HG03135 (cell line): ENCODE results near the gene MTCH2.
"Not testable (repeated sequence)": the region's sequence is repeated elsewhere in the genome, so short reads cannot be mapped to it uniquely, and the experiment has no call there.

ENCODE experiments used
- ATAC-seq: cut with Tn5 transposase; IDR thresholded peaks from one replicate; pipeline ENCODE4 v1.9.1; 2021; ENCODE audit warnings: mild to moderate bottlenecking, moderate library complexity; ENCODE audit not compliant: unreplicated experiment

Gene MTCH2

GRCh38 chr11:47640506-47640905 lies 1.9 kb downstream of the MTCH2 start:
- not testable (repeated sequence) for ATAC-seq

GRCh38 chr11:47636331-47636730 lies 6.0 kb downstream of the MTCH2 start:
- not testable (repeated sequence) for ATAC-seq

- ATAC-seq: no peak
Measured at GRCh38 chr11:47631473-47631872, 10.9 kb downstream of the MTCH2 start.

- no peak for ATAC-seq
Measured at GRCh38 chr11:47628026-47628425, 14.3 kb downstream of the MTCH2 start.

- ATAC-seq: no peak
Measured at GRCh38 chr11:47626234-47626633, 16.1 kb downstream of the MTCH2 start.

DNA sequence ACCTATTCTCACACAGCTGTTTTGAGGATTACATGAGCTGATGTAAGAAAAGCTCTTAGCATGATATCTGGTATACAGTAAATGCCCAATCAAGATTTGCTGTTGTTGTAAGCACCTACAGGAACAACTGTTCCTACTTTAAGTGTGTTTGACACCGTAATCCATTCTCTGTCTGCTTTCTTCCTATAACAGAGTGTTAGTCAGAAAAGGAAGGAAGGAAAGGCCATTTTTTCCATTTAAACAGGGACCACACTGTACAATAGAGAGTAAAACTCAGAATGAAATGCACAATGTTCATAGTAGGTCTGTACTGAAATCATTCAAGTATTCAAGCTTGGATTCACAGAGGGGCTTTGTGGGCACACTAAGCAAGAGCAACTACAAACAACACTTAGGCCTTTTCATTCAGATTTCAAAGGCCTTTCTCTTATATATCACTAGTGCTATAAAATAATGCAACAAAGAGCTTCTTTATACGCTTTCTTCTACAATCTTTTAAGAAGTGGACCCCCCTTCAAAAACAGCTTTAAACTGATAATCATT lies 21.5 kb downstream of the MTCH2 start:
- ATAC-seq: no peak

- ATAC-seq: no peak
Measured at GRCh38 chr11:47617417-47617809, 24.9 kb downstream of the MTCH2 start.

DNA sequence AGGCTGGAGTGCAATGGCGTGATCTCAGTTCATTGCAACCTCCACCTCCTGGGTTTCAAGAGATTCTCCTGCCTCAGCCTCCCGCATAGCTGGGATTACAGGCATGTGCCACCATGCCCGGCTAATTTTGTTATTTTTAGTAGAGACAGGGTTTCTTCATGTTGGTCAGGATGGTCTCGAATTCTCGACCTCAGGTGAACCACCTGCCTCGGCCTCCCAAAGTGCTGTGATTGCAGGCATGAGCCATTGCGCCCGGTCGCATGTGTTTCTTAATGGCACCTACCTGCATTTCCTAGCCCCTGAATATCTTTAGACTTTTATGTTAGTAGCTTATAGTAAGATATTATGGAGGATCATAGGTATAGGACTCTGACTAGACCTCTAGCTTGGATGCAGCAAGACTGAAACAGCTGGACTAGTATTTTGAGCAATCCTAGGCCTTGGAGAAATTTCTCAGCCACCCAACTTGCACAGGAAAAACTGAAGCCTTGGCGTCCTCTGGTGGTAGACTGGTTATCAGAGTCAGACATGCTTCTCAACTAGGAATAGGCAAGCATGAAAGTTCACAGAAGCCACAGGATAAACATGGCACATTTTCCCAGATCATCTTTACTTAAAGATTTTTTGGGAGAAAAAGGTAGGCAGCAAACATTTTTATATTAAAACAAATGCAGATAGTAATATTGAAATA lies 25.5 kb downstream of the MTCH2 start:
- ATAC-seq: no peak

DNA sequence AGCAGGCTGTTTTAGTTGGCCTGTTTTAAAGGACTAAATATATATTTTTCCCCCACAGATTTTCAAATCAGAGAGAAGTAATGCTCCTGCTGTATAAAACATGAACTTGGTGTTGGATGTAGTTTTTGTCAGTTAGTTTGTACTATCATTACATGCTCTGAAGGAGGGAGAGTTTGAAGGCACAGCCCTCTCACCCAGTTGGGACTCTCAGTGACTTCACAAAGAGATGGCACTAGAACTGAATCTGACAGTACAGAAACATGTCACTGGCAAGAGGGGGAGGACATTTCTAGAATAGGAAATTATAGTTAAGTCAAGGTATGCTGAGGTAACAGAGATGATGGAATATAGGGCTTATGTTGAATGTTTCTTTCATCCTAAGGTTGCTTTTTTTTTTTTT lies 27.1 kb downstream of the MTCH2 start:
- ATAC-seq: no peak

GRCh38 chr11:47611348-47611794 lies 31.0 kb downstream of the MTCH2 start:
- ATAC-seq: no peak

GRCh38 chr11:47609675-47610074 lies 32.7 kb downstream of the MTCH2 start:
- no peak for ATAC-seq

GRCh38 chr11:47607380-47607779 lies 35.0 kb downstream of the MTCH2 start:
- no peak for ATAC-seq

GRCh38 chr11:47606731-47607130 lies 35.6 kb downstream of the MTCH2 start:
- no peak for ATAC-seq

GRCh38 chr11:47605921-47606320 lies 36.4 kb downstream of the MTCH2 start:
- ATAC-seq: no peak

GRCh38 chr11:47603295-47603694 lies 39.1 kb downstream of the MTCH2 start:
- ATAC-seq: no peak

DNA sequence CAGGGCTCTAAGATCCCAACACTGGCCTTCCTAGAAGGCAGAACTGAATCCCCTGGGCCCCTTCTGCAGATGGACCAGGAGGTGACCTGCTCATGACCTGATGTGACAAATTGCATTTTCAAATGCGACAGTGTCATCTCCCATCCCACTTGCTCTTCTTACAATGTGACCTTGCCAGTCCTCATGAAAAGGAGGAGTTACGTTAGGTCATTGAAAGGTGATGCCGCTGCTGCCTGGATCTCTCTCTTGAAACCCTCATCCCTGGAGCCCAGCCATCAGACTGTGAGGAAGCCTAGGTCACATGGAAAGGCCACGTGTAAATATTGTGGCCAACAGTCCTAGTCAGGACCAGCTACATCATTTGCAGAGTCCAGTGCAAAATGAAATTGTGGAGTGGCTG lies 42.5 kb downstream of the MTCH2 start:
- no peak for ATAC-seq

GRCh38 chr11:47595967-47596366 lies 46.4 kb downstream of the MTCH2 start:
- no peak for ATAC-seq

- ATAC-seq: no peak
Measured at GRCh38 chr11:47595029-47595428, 47.3 kb downstream of the MTCH2 start.

DNA sequence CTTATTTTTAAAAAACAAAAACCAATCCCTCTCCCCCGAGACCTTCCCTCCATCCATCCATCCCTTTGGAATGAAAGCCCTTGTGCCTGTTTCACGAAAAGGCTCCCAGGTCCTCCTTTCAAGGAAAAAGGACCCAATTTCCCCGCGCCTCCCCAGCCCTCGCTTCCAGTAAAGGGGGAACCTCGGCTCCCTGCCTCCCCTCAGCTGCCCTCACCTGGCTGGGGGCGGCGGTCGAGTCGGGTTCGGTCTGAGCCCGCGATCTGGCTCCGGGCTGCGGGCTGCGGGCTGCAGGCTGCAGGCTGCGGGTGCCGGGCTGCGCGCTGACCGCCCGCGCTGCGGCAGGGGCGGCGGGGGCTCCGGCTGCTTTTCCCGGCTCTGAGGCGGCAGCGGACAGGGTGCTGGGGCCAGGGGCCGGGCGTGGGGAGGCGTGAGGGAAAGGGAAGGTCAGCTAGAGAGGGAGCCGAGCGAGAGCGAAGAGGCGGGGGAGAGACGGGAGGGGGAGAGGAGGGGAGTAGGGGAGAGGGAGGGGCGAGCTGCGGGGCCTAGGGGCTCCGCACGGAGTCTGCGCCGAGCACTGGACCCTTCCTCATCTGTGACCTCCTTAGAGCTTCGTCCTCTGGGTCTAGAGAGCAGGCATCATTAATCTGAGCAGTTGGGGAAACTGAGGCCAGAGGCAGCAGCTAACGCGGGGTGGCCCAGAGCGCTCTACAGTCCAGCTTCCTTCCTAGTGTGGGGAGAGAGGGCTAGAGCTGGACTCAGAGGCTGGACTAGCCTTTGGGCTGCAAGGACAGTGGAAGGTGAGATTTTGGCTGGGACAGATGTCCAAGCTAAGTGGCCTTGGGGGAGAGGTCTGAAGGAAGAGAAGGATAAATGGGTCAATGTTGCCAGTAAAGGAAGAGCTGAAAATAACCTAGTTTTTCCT lies 48.2 kb downstream of the MTCH2 start, which contains the start of gene C1QTNF4:
Gene C1QTNF4, minus strand, starts transcription at position 478 of the 922 bp plus-strand sequence. CDS start 3,601 bp downstream, outside the sequence.
- no peak for ATAC-seq

DNA sequence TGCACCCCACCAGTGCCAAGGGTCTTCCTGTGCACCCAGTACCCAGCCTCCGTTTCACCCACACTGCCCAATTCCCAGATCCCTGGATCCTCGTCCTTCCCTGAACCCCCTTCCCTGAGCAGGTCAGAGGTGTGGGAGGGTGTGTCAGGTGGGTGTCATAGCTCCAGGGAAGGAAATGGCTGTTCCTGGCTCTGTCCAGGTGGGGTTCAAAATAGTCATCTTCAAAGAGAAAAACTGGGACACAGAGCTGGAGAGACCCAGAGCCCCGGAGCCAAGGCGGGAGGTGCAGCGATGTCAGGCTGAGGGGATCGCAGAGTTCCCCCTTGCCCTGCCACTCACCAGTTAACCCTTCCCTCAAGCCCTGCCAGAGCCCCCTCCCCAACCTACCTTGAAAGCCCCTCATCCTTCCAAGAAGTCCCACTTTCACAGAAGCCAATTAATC lies 48.8 kb downstream of the MTCH2 start:
- no peak for ATAC-seq

- no peak for ATAC-seq
Measured at GRCh38 chr11:47592970-47593369, 49.4 kb downstream of the MTCH2 start.

DNA sequence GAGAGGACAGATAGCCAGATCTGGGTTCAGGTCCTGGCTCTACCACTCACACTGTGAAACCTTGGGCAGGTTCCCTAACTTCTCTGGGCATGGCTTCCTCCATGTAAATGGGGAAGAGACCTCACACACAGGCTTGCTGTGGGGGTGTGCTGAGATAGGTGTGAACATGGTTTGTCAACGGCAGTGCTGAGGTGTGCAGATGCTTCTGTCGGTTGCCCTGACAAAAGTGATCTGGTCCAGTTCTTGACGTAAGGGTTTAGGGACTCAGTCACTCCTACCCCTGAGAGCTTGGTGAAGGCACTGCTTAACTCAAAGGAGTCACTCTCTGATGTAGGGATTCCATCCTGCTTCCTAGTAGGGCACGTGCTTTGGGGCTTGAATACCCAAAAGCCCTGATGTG lies 50.1 kb downstream of the MTCH2 start:
- no peak for ATAC-seq
